Calu3 (cell line): ENCODE measurements around the gene USO1. TPM values are rescaled to one million over a fixed set of nuclear protein-coding genes. Genes with fewer than 3 reads are reported as not detected.

Experiments
- BruUV-seq: library from RNA; stranded (reverse); fragments of 400-500 nt; replicated peaks from 2 replicates; lab custom pipeline; 2021; lab: Mats Ljungman, UMichigan
- CTCF ChIA-PET: fragments of 300-600 bp; sonication (Branson Sonifier 250); formaldehyde crosslinking; loops from one replicate; lab custom pipeline; 2022; ENCODE audit warnings: antibody characterized with exemption; lab: Charles Lee
- DNase-seq: peaks from one replicate; pipeline ENCODE4 v3.0.0; 2022
- H3K27ac Mint-ChIP-seq: one replicate; pipeline ENCODE4 v1.8.0; 2022; ENCODE audit warnings: mixed read lengths; ENCODE audit not compliant: unreplicated experiment
- H3K27me3 Mint-ChIP-seq: one replicate; pipeline ENCODE4 v1.8.0; 2022; ENCODE audit warnings: mixed read lengths; ENCODE audit not compliant: unreplicated experiment
- H3K36me3 Mint-ChIP-seq: one replicate; pipeline ENCODE4 v1.8.0; 2022; ENCODE audit warnings: mild to moderate bottlenecking, moderate library complexity, mixed read lengths; ENCODE audit not compliant: insufficient read depth, unreplicated experiment
- H3K4me1 Mint-ChIP-seq: one replicate; pipeline ENCODE4 v1.8.0; 2022; ENCODE audit warnings: mild to moderate bottlenecking, low read depth, mixed read lengths; ENCODE audit not compliant: unreplicated experiment
- H3K4me3 Mint-ChIP-seq: one replicate; pipeline ENCODE4 v1.8.0; 2022; ENCODE audit warnings: mild to moderate bottlenecking, low read depth, moderate library complexity, mixed read lengths; ENCODE audit not compliant: unreplicated experiment
- H3K9me3 Mint-ChIP-seq: one replicate; pipeline ENCODE4 v1.8.0; 2022; ENCODE audit warnings: low read depth, mixed read lengths; ENCODE audit not compliant: unreplicated experiment
- intact Hi-C: fragments of 100-400 bp; cut with micrococcal nuclease; formaldehyde crosslinking; loops from one replicate; pipeline ENCODE4 v1.10.0; 2022; ENCODE audit not compliant: unreplicated experiment
- total RNA-seq: library from RNA; stranded (reverse); gene quantifications from 2 replicates; pipeline ENCODE4 v1.2.3, GENCODE V29; 2022
- TF ChIP-seq, protein P1 (sequence below): fragments of 200-600 bp; IDR thresholded peaks from one replicate; pipeline ENCODE4 v1.8.0; 2022; ENCODE audit warnings: antibody characterized with exemption; ENCODE audit not compliant: unreplicated experiment

The USO1 gene
- total RNA-seq, 1 experiment from 2014 or later = 45.4 TPM

DNA sequence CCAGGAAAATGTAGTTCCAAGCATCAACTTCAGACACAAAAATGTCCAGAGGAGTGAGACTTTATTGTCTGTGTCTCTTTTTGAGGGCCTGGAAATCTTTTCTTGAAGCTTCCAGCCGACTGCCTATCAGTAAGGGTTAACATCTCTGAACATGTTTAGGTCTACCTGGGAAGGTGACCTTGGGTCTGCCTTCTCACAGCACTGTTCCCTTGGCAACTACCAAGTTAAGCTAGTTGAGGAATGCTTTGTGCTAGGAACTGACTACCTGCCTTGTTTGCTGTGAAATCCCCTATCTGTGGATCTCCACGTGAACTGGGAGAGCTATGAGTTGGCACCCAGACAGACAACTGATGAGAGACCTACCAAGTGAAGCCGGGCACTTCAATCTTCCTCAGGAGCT is 96.3 kb downstream of the USO1 start:
- BruUV-seq = no TSS peak
- TF ChIP-seq, protein P1, sequence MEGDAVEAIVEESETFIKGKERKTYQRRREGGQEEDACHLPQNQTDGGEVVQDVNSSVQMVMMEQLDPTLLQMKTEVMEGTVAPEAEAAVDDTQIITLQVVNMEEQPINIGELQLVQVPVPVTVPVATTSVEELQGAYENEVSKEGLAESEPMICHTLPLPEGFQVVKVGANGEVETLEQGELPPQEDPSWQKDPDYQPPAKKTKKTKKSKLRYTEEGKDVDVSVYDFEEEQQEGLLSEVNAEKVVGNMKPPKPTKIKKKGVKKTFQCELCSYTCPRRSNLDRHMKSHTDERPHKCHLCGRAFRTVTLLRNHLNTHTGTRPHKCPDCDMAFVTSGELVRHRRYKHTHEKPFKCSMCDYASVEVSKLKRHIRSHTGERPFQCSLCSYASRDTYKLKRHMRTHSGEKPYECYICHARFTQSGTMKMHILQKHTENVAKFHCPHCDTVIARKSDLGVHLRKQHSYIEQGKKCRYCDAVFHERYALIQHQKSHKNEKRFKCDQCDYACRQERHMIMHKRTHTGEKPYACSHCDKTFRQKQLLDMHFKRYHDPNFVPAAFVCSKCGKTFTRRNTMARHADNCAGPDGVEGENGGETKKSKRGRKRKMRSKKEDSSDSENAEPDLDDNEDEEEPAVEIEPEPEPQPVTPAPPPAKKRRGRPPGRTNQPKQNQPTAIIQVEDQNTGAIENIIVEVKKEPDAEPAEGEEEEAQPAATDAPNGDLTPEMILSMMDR = no peak
- H3K27ac Mint-ChIP-seq = no peak overlapping the region
- intact Hi-C loops = no loop called here
- no peaks in the 10 kb centered on the region for H3K9me3 Mint-ChIP-seq
- no peak for DNase-seq
- no peaks in the 10 kb centered on the region for H3K4me1 Mint-ChIP-seq
- CTCF ChIA-PET = no interaction called here
- no peaks in the 10 kb centered on the region for H3K36me3 Mint-ChIP-seq
- H3K4me3 Mint-ChIP-seq = no peak overlapping the region
- H3K27me3 Mint-ChIP-seq = no peaks in the 10 kb centered on the region

DNA sequence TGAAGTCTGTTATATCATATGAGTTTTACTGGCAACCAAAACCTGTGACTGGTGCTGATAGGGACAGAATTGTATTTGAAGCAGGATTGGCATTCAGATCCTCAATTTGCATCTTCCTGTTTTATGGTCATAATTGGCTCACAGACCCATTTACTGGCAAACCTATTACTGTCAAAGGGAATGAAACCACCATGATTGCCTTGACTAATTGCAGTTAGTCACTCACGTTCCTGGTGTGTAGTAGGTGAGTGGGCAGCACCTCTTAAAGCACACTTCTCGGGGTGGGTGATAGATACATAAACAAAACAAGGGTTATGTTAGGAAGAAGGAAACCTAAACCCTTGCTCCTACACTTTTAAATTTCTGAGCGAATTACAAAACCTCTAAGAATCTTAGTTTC is 96.8 kb downstream of the USO1 start:
- no peaks in the 10 kb centered on the region for H3K36me3 Mint-ChIP-seq
- TF ChIP-seq, protein P1 = no peak
- no peaks in the 10 kb centered on the region for H3K27me3 Mint-ChIP-seq
- CTCF ChIA-PET = no interaction called here
- no peaks in the 10 kb centered on the region for H3K4me1 Mint-ChIP-seq
- no TSS peak for BruUV-seq
- DNase-seq = no peak
- no peak overlapping the region for H3K4me3 Mint-ChIP-seq
- H3K27ac Mint-ChIP-seq = no peak overlapping the region
- intact Hi-C loops = no loop called here
- H3K9me3 Mint-ChIP-seq = no peaks in the 10 kb centered on the region

DNA sequence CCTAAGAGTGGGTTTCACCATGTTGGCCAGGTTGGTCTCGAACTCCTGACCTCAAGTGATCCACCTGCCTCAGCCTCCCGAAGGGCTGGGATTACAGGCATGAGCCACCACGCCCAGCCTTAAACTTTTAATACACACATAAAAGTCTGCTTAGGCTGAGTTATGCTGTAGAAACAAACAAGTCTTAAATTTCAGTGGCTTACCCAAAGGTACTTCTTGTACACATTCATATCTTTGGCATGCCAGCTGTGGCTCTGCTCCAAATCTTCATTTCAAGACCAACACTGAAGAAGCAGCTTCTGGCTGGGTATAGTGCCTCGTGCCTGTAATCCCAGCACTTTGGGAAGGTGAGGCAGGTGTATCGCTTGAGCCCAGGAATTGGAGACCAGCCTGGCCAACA is 97.6 kb downstream of the USO1 start:
- H3K27ac Mint-ChIP-seq = no peak overlapping the region
- no peaks in the 10 kb centered on the region for H3K27me3 Mint-ChIP-seq
- TF ChIP-seq, protein P1 = no peak
- no peak for DNase-seq
- H3K4me1 Mint-ChIP-seq = no peaks in the 10 kb centered on the region
- no peak overlapping the region for H3K4me3 Mint-ChIP-seq
- CTCF ChIA-PET = interaction anchor here (0.7 kb wide), 1 partner anchor 9 kb away, joined by 4 read pairs; no protein-coding TSS in a partner anchor
- H3K9me3 Mint-ChIP-seq = no peaks in the 10 kb centered on the region
- no TSS peak for BruUV-seq
- no peaks in the 10 kb centered on the region for H3K36me3 Mint-ChIP-seq
- intact Hi-C loops = no loop called here

DNA sequence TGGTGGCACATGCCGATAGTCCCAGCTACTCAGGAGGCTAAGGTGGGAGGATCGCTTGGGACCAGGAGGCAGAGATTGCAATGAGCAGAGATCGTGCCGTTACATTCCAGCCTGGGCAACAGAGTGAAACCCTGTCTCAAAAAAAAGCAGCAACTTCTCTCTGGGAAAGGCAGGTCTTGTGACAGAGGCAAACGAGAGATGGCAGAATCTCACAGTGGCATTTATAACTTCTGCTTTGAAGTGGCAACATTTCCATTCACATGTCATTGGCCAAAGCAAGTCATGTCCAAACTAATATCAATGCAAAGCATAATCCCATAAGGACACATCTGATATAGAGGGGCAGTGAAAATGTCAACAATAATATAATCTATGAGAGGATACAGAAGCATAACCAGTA is 98.0 kb downstream of the USO1 start:
- no TSS peak for BruUV-seq
- TF ChIP-seq, protein P1 = no peak
- no peak overlapping the region for H3K4me3 Mint-ChIP-seq
- DNase-seq = no peak
- no peak overlapping the region for H3K27ac Mint-ChIP-seq
- H3K4me1 Mint-ChIP-seq = no peaks in the 10 kb centered on the region
- intact Hi-C loops = no loop called here
- no peaks in the 10 kb centered on the region for H3K27me3 Mint-ChIP-seq
- CTCF ChIA-PET = interaction anchor here (0.7 kb wide), 1 partner anchor 9 kb away, joined by 4 read pairs; no protein-coding TSS in a partner anchor
- no peaks in the 10 kb centered on the region for H3K9me3 Mint-ChIP-seq
- H3K36me3 Mint-ChIP-seq = no peaks in the 10 kb centered on the region
